Measurements from ENCODE around the gene MLH3.
"Not testable (repeated sequence)": the region's sequence is repeated elsewhere in the genome, so short reads cannot be mapped to it uniquely, and the experiment has no call there.

Gene MLH3

DNA sequence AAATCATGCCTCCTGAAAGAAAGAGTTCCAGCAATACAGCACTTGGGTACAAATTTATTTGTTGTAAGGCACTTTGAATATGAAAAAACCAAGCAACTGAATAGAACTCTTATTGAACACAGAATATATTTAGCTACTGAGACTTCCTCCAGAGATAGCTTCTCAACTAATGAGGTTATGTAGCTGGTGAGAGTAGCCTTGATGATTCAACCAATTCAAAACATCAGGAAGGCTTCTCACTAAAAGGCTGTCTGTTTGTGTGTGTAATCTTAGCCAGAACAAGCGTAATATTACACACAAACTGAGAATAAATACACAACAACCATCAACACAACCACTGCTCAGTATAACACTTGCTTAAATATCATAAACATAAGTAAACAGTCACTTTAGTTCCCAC lies 28.2 kb downstream of the MLH3 start:
- DNase-seq, result no peak

GRCh38 chr14:75022655-75023054 lies 28.6 kb downstream of the MLH3 start:
- no peak for DNase-seq

GRCh38 chr14:75018694-75019093 lies 32.6 kb downstream of the MLH3 start:
- DNase-seq, result no peak

GRCh38 chr14:75016815-75017214 lies 34.5 kb downstream of the MLH3 start:
- DNase-seq, result no peak

DNA sequence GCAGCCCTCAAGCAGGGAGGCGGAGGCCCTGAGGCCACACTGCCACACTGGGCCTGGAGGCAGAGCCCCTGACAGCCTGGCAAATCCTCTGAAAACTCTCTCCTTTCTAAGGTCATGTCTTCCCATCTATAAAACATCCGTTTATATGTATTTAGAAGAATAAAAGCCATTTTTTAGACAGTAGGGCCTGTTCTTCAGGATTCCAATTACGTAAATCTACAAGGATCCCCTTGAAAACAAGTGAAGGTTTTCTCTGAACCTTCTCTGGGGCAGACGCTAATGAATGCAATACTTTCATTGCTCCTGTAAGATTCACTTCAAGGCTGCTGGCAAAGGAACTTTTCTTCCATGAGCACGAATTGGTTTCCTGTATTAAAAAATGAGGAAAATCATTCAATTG lies 35.8 kb downstream of the MLH3 start:
- DNase-seq, result no peak

DNA sequence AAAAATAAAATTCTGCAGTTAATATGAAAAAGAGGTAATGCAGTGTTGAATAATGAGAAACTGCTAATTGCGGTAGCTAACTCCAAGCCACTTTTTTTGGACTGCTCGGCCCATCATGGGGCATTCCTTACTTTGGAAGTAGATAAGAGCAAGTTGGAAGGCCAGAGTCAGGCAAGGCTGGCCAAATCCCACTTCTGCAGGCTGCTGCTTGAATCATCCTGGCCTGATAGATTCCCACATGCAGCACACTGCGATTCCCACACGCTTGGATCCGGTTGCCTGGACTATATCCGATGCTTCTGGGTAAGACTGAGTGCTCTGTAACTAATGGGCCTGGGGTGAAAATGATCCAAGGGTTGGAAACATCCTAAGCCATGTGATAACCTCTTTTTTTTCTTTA lies 38.0 kb downstream of the MLH3 start:
- no peak for DNase-seq

DNA sequence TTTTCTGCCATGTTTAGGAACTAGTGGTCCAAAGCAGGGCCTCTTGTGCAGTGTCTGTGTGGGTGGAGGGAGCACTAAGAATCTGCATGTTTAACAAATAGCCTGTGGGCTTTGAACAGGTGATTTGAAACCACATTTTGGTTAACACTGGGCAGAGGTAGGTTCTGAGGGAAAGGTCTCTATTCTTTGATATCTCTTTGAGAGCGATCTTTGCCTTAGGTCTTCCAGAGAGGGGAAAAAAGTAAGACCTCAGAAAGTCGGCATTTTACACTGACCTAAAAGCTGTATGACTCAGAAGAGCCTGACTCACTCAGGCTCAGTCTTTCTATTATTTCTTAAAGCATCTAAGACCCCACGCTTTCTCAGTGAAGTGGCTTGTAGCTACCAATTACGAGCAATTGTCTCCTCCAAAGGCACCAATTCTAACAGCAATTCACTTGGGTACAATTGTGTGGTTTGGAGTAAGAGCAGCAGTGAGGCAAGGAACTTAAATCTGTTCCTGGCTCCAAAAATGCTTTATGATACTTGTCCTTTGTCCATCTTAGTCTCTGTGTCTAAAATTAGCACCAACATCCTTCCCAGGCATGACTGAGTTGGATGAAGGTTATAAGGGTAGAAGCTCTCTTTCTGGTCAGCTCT lies 39.8 kb downstream of the MLH3 start:
- DNase-seq, result no peak

GRCh38 chr14:75010472-75011093 lies 40.7 kb downstream of the MLH3 start:
- no peak for DNase-seq

GRCh38 chr14:75009176-75009575 lies 42.1 kb downstream of the MLH3 start:
- DNase-seq, result no peak

- no peak for DNase-seq
Observed at GRCh38 chr14:75005357-75005756, 45.9 kb downstream of the MLH3 start.

- no peak for DNase-seq
Observed at GRCh38 chr14:75003250-75004027, 47.8 kb downstream of the MLH3 start.

DNA sequence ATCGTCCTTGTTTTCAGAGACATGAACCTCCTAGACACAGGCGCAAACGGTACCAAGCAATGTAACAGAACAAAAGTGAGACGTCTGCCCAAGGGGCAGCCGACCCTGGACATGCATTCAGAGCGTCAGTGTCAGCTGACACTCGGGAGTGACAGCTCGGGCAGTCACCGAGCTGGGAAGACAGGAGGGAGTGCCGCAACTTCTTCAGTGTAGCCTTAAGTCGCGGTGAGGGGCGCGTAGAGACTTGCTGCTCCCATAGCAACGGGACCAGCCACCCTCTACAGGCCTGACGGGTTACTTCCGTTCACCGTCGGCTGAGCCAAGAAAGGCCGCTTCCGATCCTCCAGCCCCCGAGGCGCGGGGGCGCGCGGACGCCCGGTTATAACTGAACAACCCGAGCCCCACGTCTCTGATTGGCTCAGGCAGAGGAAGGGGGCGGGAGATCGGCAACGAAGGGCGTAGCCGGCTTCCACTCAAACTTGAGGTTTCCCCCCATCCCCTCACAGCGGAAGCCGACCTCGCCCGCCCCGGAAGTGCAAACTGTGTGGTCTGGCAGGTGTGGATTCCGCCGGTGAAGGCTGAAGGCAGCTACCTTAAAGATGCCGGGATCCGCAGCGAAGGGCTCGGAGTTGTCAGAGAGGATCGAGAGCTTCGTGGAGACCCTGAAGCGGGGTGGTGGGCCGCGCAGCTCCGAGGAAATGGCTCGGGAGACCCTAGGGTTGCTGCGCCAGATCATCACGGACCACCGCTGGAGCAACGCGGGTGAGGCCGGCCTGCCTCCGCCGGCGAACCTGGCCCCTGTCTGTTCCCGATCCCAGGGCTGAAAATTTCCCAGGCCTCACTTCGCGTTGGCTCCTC lies 48.6 kb downstream of the MLH3 start, which contains the start of gene EIF2B2:
EIF2B2 (plus strand) TSS at position 530 of the 858 bp plus-strand sequence; CDS start at position 600, 70 bp downstream.
- peak; percentile 94 for DNase-seq

GRCh38 chr14:75001899-75002298 lies 49.4 kb downstream of the MLH3 start:
- no peak for DNase-seq

- DNase-seq, result no peak
Observed at GRCh38 chr14:75001261-75001660, 50.0 kb downstream of the MLH3 start.

DNA sequence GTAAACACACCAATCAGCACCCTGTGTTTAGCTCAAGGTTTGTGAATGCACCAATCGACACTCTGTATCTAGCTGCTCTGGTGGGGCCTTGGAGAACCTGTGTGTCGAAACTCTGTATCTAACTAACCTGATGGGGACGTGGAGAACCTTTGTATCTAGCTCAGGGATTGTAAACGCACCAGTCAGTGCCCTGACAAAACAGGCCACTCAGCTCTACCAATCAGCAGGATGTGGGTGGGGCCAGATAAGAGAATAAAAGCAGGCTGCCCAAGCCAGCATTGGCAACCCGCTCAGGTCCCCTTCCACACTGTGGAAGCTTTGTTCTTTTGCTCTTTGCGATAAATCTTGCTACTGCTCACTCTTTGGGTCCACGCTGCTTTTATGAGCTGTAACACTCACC lies 55.5 kb downstream of the MLH3 start:
- DNase-seq, result not testable (repeated sequence)

DNA sequence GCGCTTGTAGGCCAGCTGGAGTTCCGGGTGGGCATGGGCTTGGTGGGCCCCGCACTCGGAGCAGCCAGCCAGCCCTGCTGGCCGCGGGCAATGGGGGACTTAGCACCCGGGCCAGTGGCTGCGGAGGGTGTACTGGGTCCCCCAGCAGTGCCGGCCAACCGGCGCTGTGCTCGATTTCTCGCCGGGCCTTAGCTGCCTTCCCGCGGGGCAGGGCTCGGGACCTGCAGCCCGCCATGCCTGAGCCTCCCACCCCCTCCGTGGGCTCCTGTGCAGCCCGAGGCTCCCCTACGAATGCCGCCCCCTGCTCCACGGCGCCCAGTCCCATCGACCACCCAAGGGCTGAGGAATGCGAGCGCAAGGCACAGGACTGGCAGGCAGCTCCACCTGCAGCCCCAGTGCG lies 57.1 kb downstream of the MLH3 start:
- not testable (repeated sequence) for DNase-seq

DNA sequence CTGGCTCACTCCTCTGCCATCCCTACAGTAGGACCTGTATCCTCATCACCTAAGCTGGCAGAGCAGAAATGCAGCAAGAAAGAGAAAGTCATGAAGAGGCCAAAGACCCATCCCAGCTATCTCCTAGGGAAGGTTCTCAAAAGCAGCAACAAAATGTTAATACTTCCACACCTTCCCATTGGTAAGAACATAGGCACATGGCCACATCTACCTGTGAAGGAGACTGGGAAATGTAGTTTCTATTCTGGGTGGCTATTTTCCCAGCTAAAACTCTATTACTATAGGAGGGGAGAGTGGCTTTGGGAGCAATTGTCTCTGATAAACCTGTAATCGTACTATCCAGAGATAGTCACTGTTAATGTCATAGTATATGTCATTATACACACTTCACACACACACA lies 62.3 kb downstream of the MLH3 start:
- DNase-seq, result no peak

- DNase-seq, result no peak
Observed at GRCh38 chr14:74988131-74988530, 63.1 kb downstream of the MLH3 start.

- DNase-seq, result no peak
Observed at GRCh38 chr14:74985806-74986205, 65.5 kb downstream of the MLH3 start.

GRCh38 chr14:74985028-74985310 lies 66.3 kb downstream of the MLH3 start:
- DNase-seq, result no peak

DNA sequence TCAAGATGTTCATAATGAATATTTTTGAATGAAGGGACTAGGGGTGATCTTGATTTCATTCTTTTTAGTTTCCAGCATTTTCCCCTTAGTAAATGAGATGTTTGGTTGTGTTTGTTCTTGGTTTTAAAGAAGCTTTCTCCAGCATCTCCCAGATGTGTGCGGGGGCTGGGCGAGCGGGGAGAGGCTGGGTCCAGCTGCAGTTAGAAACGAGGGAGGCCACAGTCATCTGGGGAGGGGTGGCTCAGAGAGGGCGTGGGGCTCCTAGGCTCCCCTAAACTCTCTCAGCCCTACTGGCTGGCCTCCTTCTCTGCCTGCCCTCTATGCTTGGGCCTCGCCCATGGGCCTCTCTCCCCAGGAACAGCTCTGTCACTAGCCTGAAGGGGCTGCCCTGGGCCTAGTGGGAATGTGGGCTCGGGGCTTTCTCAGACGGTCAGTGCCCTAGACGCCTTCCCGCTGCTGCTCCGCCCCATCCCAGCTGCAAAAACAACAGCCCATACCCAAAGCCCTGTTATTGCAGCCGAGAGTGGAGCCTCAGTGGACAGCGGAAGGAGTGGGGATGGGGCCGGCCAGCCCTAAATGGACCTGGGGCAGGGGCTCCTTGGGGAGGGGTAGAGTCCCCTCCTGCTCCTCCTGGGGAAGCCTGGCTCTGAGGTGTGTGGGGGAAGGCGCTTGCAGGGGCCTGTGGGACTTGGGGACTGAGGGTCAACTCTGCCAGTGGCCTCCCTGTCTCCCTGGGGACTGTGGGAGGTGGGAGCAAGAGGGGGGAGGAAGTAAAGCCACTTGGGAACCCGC lies 66.8 kb downstream of the MLH3 start:
- DNase-seq, result no peak

DNA sequence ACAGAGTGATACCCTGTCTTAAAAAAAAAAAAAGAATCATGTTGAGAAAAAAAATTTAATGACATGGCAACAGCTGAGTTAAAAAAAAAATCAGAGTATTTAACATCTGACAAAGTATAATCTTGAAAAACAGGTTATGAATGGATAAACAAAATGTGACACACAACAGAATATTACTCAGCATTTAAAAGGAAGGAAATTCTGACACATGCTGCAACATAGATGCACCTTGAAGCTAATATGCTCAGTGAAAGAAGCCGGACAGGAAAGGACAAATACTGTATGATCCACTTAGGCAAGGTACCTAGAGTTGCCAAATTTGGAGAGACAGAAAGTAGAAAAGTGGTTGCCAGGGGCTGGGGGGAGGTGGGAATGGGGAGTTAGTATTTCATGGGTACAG lies 67.9 kb downstream of the MLH3 start:
- no peak for DNase-seq

DNA sequence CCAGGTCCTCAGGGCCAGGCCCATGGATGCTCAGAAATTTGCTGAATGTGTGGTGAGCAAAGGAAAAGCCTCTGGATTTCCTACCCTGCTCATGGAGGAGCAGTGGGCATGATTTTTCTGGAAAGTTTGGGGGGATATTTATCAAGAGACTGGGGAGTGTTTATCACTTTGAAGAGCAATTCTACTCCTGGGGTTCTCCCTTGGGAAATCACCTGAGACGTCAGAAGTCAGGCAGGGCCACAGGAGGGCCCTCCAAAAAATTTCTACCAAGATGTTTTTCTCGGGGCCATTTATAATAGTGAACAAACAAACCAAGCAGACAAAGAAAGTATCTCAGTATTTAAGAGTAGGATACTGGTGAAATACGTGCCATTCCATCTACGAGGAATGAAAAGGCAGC lies 68.6 kb downstream of the MLH3 start:
- no peak for DNase-seq
